Fibroblast of pulmonary artery (primary cell): ENCODE results near the gene OTOG.

ENCODE experiments used
- DNase-seq: peaks from one replicate; pipeline ENCODE4 v3.0.0-alpha.2; 2010; ENCODE audit warnings: low read depth
- H3K4me3 ChIP-seq: replicated peaks from 2 replicates; pipeline ENCODE4 v1.5.1; 2011; ENCODE audit warnings: low read depth, mild to moderate bottlenecking, control low read depth, low read length, moderate library complexity
- CTCF ChIP-seq: IDR thresholded peaks from 2 replicates; pipeline ENCODE4 v1.5.1; 2011; ENCODE audit warnings: mild to moderate bottlenecking, control low read depth, low read length, inconsistent platforms; ENCODE audit errors: missing control alignments

OTOG gene

GRCh38 chr11:17552041-17552355 is 4.9 kb downstream of the OTOG start:
- DNase-seq = no peak
- H3K4me3 ChIP-seq = no peak overlapping the region
- TF ChIP-seq CTCF = no peak

- H3K4me3 ChIP-seq = no peak overlapping the region
- DNase-seq = no peak
- no peak for TF ChIP-seq CTCF
Measured at GRCh38 chr11:17552392-17553248, 5.6 kb downstream of the OTOG start.

GRCh38 chr11:17553249-17553546 is 6.1 kb downstream of the OTOG start:
- no peak for TF ChIP-seq CTCF
- no peak overlapping the region for H3K4me3 ChIP-seq
- no peak for DNase-seq

GRCh38 chr11:17554487-17554886 is 7.4 kb downstream of the OTOG start:
- no peak for TF ChIP-seq CTCF
- no peak for DNase-seq
- no peak overlapping the region for H3K4me3 ChIP-seq

- no peak overlapping the region for H3K4me3 ChIP-seq
- DNase-seq = no peak
- TF ChIP-seq CTCF = no peak
Measured at GRCh38 chr11:17556999-17557398, 9.9 kb downstream of the OTOG start.

GRCh38 chr11:17558025-17558780 is 11.1 kb downstream of the OTOG start:
- DNase-seq = no peak
- no peak for TF ChIP-seq CTCF
- no peak overlapping the region for H3K4me3 ChIP-seq
